Stomach (tissue), 9 donors: Measurements from ENCODE around the gene FANCL. TPM values are rescaled to one million over a fixed set of nuclear protein-coding genes. Genes with fewer than 3 reads are reported as not detected.
A peak's percentile ranks its signal among the peaks of the same experiment; 100 is the strongest.
"Not testable (repeated sequence)": the region's sequence is repeated elsewhere in the genome, so short reads cannot be mapped to it uniquely, and the experiment has no call there.

Experiments
- DNase-seq, 2 donors: peaks; one replicate each; pipeline versions ENCODE4 v3.0.0 to v3.0.0-alpha.2; 2013 to 2019
- H3K27ac ChIP-seq, 5 donors: fragments of 200-600 bp in 4 of 5; sonication (generic) in 4 of 5; one replicate each; pipeline ENCODE4 v1.5.1; 2013 to 2019; ENCODE audit warnings: mild to moderate bottlenecking in 1 of 5, moderate library complexity in 1 of 5
- H3K27me3 ChIP-seq, 3 donors: fragments of 200-600 bp; sonication (generic); one replicate each; pipeline ENCODE4 v1.5.1; 2017 to 2019; ENCODE audit warnings: mixed run types in 1 of 3
- H3K36me3 ChIP-seq, 4 donors: fragments of 200-600 bp; sonication (generic); 1 replicate in 3 of 4; 2 replicates in 1 of 4; pipeline ENCODE4 v1.5.1; 2016 to 2019
- H3K4me1 ChIP-seq, 4 donors: fragments of 200-600 bp; sonication (generic); one replicate each; pipeline ENCODE4 v1.5.1; 2016 to 2019
- H3K4me3 ChIP-seq, 4 donors: fragments of 200-600 bp; sonication (generic) in 3 of 4; one replicate each; pipeline ENCODE4 v1.5.1; 2016 to 2019; ENCODE audit warnings: mild to moderate bottlenecking in 1 of 4
- H3K9me3 ChIP-seq, 4 donors: fragments of 200-600 bp; sonication (generic); one replicate each; pipeline ENCODE4 v1.5.1; 2016 to 2019
- CTCF ChIP-seq, 7 experiments: fragments of 450-650 bp in 4 of 7; fragments of 200-600 bp in 3 of 7; sonication (generic) in 3 of 7; IDR thresholded peaks; one replicate each; pipeline ENCODE4 v1.5.1; 2016 to 2019; ENCODE audit warnings: antibody characterized with exemption in 7 of 7, control low read depth in 2 of 7, mild to moderate bottlenecking in 1 of 7
- EP300 ChIP-seq: sonication (generic); formaldehyde crosslinking; IDR thresholded peaks from one replicate; pipeline ENCODE4 v1.6.1; 2017; ENCODE audit warnings: antibody characterized with exemption
- POLR2A ChIP-seq, 4 donors: fragments of 450-650 bp; IDR thresholded peaks; one replicate each; pipeline ENCODE4 v1.6.1; 2016; ENCODE audit warnings: antibody characterized with exemption in 4 of 4, control low read depth in 2 of 4, mild to moderate bottlenecking in 1 of 4, moderate library complexity in 1 of 4
- POLR2AphosphoS5 ChIP-seq, 3 donors: sonication (generic); formaldehyde crosslinking; IDR thresholded peaks; one replicate each; pipeline ENCODE4 v1.6.1; 2016; ENCODE audit warnings: antibody characterized with exemption in 3 of 3
- WGBS, 5 donors: extraction: QIAGEN DNeasy Blood & Tissue Kit in 3 of 5; methylation state at CpG; one replicate each; pipeline versions ENCODE4 v1.1.5 to v1.1.7; 2013 to 2018; 5-methylcytosine and 5-hydroxymethylcytosine counted together
- intact Hi-C: fragments of 100-400 bp; cut with DNase I; formaldehyde crosslinking; loops from one replicate; pipeline ENCODE4 v1.15.1; 2023; ENCODE audit warnings: low total_unique reads
- polyA plus RNA-seq, 3 donors: library from polyadenylated mRNA; stranded (reverse); fragments of 200-250 nt; gene quantifications; one replicate each; pipeline ENCODE4 v1.2.3, GENCODE V29; 2013
- total RNA-seq, 5 donors: library from RNA; depleted of rRNA; stranded (reverse); fragments of >200 nt; gene quantifications; one replicate each; pipeline versions ENCODE4 v1.1.0 to v1.2.3, GENCODE V29; 2014 to 2016
- donor health status: healthy with polysubstance abuse.
- donor health status: Bipolar disorder and iron deficiency.
- donor health status: healthy.

Gene FANCL
- total and polyA plus RNA-seq, 8 donors = 4.9 to 275 (median 22.2) TPM

GRCh38 chr2:58122540-58122939 lies 118.6 kb downstream of the FANCL start:
- H3K27ac ChIP-seq = no peak overlapping the region
- H3K27me3 ChIP-seq = no peaks in the 10 kb centered on the region
- H3K9me3 ChIP-seq = no peaks in the 10 kb centered on the region
- peaks cover 0 to 20% (median 15%) of the 10 kb centered on the region in 4 donors for H3K36me3 ChIP-seq
- no peak for DNase-seq
- 95 to 99% (median 96%) methylated on average over 3 of the region's 3 CpGs for WGBS, 5 donors
- no peak overlapping the region for H3K4me3 ChIP-seq
- no peaks in the 10 kb centered on the region for H3K4me1 ChIP-seq
- intact Hi-C loops = no loop called here
- no peak for TF ChIP-seq POLR2AphosphoS5 (IDR thresholded peaks at IDR 0.05)
- TF ChIP-seq CTCF (IDR thresholded peaks at IDR 0.05) = no peak
- TF ChIP-seq POLR2A (IDR thresholded peaks at IDR 0.05) = no peak
- no peak for TF ChIP-seq EP300

DNA sequence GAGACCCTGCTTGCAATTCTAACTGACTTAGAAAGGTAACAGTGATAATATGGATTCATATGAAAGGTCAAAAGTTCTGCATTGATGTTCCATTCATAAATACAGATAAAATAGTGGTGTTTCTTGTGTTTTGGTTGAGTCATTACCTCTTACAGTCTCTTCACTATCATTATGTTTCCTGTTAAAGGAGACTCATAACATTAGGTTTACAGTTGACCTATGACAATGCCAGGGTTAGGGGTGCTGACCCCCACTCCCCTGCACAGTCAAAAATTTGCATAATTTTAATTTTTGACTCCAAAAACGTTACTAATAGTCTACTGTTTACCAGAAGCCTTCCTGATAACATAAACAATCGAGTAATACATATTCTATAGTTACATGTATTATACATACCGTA lies 119.1 kb downstream of the FANCL start:
- H3K4me3 ChIP-seq = no peak overlapping the region
- H3K9me3 ChIP-seq = no peaks in the 10 kb centered on the region
- intact Hi-C loops = no loop called here
- H3K27me3 ChIP-seq = no peaks in the 10 kb centered on the region
- H3K36me3 ChIP-seq = peaks cover 0 to 20% (median 15%) of the 10 kb centered on the region in 4 donors
- no peak overlapping the region for H3K27ac ChIP-seq
- WGBS, 5 donors = 71 to 83% (median 75%) methylated on average over 3 of the region's 3 CpGs
- H3K4me1 ChIP-seq = no peaks in the 10 kb centered on the region
- no peak for DNase-seq
- TF ChIP-seq POLR2A (IDR thresholded peaks at IDR 0.05) (no peak), POLR2AphosphoS5 (IDR thresholded peaks at IDR 0.05) (no peak), CTCF (IDR thresholded peaks at IDR 0.05) (no peak), EP300 (no peak)

DNA sequence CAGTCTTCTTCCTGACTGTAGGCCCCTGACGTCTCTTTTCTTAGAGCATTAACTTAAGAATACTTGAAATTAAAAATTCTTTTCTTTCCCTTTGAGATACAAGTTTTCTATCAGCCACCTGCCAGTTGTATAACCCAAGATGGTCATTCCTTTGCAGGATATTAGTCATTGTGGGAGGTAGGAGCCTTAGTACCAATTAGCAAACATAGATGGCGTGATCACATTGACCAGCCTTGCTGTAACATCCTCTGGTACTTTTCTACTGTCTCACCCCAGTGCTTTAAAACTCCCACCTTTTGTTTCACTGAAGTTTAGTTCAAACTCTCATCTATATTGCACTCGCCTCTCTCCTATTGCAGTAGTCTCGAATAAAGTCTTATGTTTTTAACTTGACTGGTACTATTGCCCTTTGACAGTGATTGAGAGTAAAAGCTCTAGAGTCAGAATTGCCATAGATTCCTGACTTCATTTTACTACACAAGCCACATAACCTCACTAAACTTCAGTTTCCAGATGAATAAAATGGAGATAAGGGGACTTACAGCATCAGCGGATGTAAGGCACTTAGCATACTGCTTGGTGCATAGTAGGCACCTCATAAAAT lies 120.4 kb downstream of the FANCL start:
- Histone ChIP-seq H3K4me3 (no peak overlapping the region), H3K4me1 (no peaks in the 10 kb centered on the region), H3K9me3 (no peaks in the 10 kb centered on the region), H3K27ac (no peak overlapping the region), H3K27me3 (no peaks in the 10 kb centered on the region), H3K36me3 (peaks cover 0 to 20% (median 15%) of the 10 kb centered on the region in 4 donors)
- WGBS, 5 donors = 95 to 98% (median 97%) methylated on average over 5 of the region's 5 CpGs
- intact Hi-C loops = no loop called here
- DNase-seq = no peak
- TF ChIP-seq CTCF (IDR thresholded peaks at IDR 0.05) (no peak), POLR2A (IDR thresholded peaks at IDR 0.05) (no peak), POLR2AphosphoS5 (IDR thresholded peaks at IDR 0.05) (no peak)

- H3K9me3 ChIP-seq, H3K4me3 ChIP-seq, H3K36me3 ChIP-seq, H3K27me3 ChIP-seq, DNase-seq, intact Hi-C loops, H3K4me1 ChIP-seq: not testable (repeated sequence)
- peak overlapping the region in 1 of 5 donors; percentile 35 for H3K27ac ChIP-seq
- 90 to 96% (median 95%) methylated on average over 9 of the region's 9 CpGs for WGBS, 5 donors
Measured at GRCh38 chr2:58113563-58113962, 127.6 kb downstream of the FANCL start.

DNA sequence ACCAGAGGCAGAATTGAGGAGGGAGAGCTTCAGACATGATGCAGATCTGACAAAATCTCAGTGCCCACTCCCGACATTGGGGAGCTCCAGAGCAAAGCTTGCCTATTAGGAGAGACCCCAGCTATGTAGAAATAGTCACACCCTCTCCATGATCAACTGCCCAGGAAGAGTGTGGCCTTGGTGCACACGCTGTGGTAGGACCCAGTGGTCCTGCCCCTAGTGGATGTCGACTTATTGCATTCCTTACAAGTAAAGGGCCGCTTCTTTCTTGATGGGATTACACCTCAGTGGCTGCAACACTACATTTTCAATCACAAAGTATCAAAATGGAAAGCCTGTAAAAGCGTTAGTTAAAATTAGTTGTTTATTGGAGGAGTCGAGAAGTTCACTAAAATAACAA lies 130.4 kb downstream of the FANCL start:
- Histone ChIP-seq H3K27ac (no peak overlapping the region), H3K36me3 (no peaks in the 10 kb centered on the region), H3K4me1 (peaks cover 0 to 20% (median 3%) of the 10 kb centered on the region in 4 donors), H3K27me3 (no peaks in the 10 kb centered on the region), H3K9me3 (no peaks in the 10 kb centered on the region), H3K4me3 (no peak overlapping the region)
- TF ChIP-seq CTCF (IDR thresholded peaks at IDR 0.05) = no peak
- no peak for TF ChIP-seq EP300
- TF ChIP-seq POLR2A (IDR thresholded peaks at IDR 0.05) = no peak
- TF ChIP-seq POLR2AphosphoS5 (IDR thresholded peaks at IDR 0.05) = no peak
- intact Hi-C loops = no loop called here
- DNase-seq = no peak
- 94 to 97% (median 97%) methylated on average over 6 of the region's 6 CpGs for WGBS, 5 donors
